Liver (tissue), 9 donors: Measurements from ENCODE around the gene BBS5. TPM values are rescaled to one million over a fixed set of nuclear protein-coding genes. Genes with fewer than 3 reads are reported as not detected.

Source experiments
- DNase-seq: peaks from one replicate; pipeline ENCODE4 v3.0.0-alpha.2; 2017; ENCODE audit warnings: low spot score
- H3K27ac ChIP-seq, 2 donors: one replicate each; pipeline ENCODE4 v1.7.0; 2013; ENCODE audit warnings: inconsistent platforms in 2 of 2, low read length in 2 of 2, control low read depth in 1 of 2, low read depth in 1 of 2, mild to moderate bottlenecking in 1 of 2
- H3K27me3 ChIP-seq, 4 donors: one replicate each; pipeline versions ENCODE4 v1.6.1 to v1.7.0; 2013; ENCODE audit warnings: low read length in 3 of 4, inconsistent platforms in 1 of 4, mild to moderate bottlenecking in 1 of 4, moderate library complexity in 1 of 4; ENCODE audit not compliant: control insufficient read depth in 4 of 4, insufficient read depth in 4 of 4
- H3K36me3 ChIP-seq, 4 donors: one replicate each; pipeline versions ENCODE4 v1.6.1 to v1.7.0; 2013; ENCODE audit warnings: low read length in 3 of 4, mild to moderate bottlenecking in 3 of 4, low read depth in 1 of 4, moderate library complexity in 1 of 4; ENCODE audit not compliant: control insufficient read depth in 4 of 4, insufficient read depth in 3 of 4
- H3K4me1 ChIP-seq, 4 donors: one replicate each; pipeline versions ENCODE4 v1.6.1 to v1.7.0; 2013; ENCODE audit warnings: low read length in 3 of 4, mild to moderate bottlenecking in 3 of 4, moderate library complexity in 1 of 4; ENCODE audit not compliant: control insufficient read depth in 4 of 4, insufficient read depth in 4 of 4
- H3K4me3 ChIP-seq, 3 donors: one replicate each; pipeline versions ENCODE4 v1.6.1 to v1.7.0; 2013; ENCODE audit warnings: low read length in 3 of 3, control low read depth in 1 of 3, low read depth in 1 of 3, mild to moderate bottlenecking in 1 of 3
- H3K9ac ChIP-seq, 2 donors: one replicate each; pipeline ENCODE4 v1.7.0; 2013; ENCODE audit warnings: low read length in 2 of 2, mild to moderate bottlenecking in 2 of 2, moderate library complexity in 2 of 2, control low read depth in 1 of 2, low read depth in 1 of 2
- H3K9me3 ChIP-seq, 4 donors: one replicate each; pipeline versions ENCODE4 v1.6.1 to v1.7.0; 2013; ENCODE audit warnings: low read length in 3 of 4; ENCODE audit not compliant: control insufficient read depth in 4 of 4
- FOXA1 ChIP-seq: IDR thresholded peaks from 2 replicates; pipeline ENCODE4 v1.6.1; 2016; ENCODE audit warnings: antibody characterized with exemption
- GABPA ChIP-seq, 2 donors: IDR thresholded peaks in 1 of 2; conservative IDR thresholded peaks in 1 of 2; 2 replicates each; pipeline ENCODE4 v1.6.1; 2016; ENCODE audit warnings: antibody characterized with exemption in 2 of 2, mild to moderate bottlenecking in 1 of 2, moderate library complexity in 1 of 2
- HNF4G ChIP-seq: IDR thresholded peaks from 2 replicates; pipeline ENCODE4 v1.6.1; 2016; ENCODE audit warnings: antibody characterized with exemption
- JUND ChIP-seq, 2 donors: IDR thresholded peaks; 2 replicates each; pipeline ENCODE4 v1.6.1; 2016; ENCODE audit warnings: antibody characterized with exemption in 2 of 2
- RAD21 ChIP-seq, 2 donors: IDR thresholded peaks; 2 replicates each; pipeline ENCODE4 v1.6.1; 2016; ENCODE audit warnings: antibody characterized with exemption in 2 of 2, mild to moderate bottlenecking in 2 of 2
- RXRA ChIP-seq, 2 donors: IDR thresholded peaks; 2 replicates each; pipeline ENCODE4 v1.6.1; 2017 to 2018; ENCODE audit warnings: antibody characterized with exemption in 2 of 2, mild to moderate bottlenecking in 1 of 2
- SP1 ChIP-seq: IDR thresholded peaks from 2 replicates; pipeline ENCODE4 v1.6.1; 2018; ENCODE audit warnings: antibody characterized with exemption, mild to moderate bottlenecking
- YY1 ChIP-seq: IDR thresholded peaks from 2 replicates; pipeline ENCODE4 v1.6.1; 2016; ENCODE audit warnings: antibody characterized with exemption, mild to moderate bottlenecking
- WGBS: extraction: QIAGEN DNeasy Blood & Tissue Kit; methylation state at CpG from one replicate; pipeline ENCODE4 v1.1.7; 2013; 5-methylcytosine and 5-hydroxymethylcytosine counted together
- polyA plus RNA-seq, 2 donors: library from polyadenylated mRNA; stranded (reverse) in 1 of 2; unstranded in 1 of 2; fragments of 200-250 nt in 1 of 2; fragments of >200 nt in 1 of 2; fragmentation: Nextera tagmentation in 1 of 2; extraction: Ambion mirVana in 1 of 2; gene quantifications; one replicate each; pipeline versions ENCODE4 v1.2.1 to v1.2.3, GENCODE V29; 2013 to 2015
- total RNA-seq, 2 donors: library from RNA; depleted of rRNA; stranded (reverse); fragments of >200 nt; gene quantifications; one replicate each; pipeline ENCODE4 v1.2.3, GENCODE V29; 2014
- TF ChIP-seq, protein P1 (sequence below): IDR thresholded peaks from 2 replicates; pipeline ENCODE4 v1.6.1; 2016; ENCODE audit warnings: antibody characterized with exemption
- TF ChIP-seq, protein P2 (sequence below): fragments of 150-350 bp; IDR thresholded peaks from 2 replicates; pipeline ENCODE4 v1.5.1; 2017; ENCODE audit warnings: improper control_type of control experiment, low read depth, low read length; ENCODE audit not compliant: missing input control
- TF ChIP-seq, protein P3 (sequence below): IDR thresholded peaks from 2 replicates; pipeline ENCODE4 v1.6.1; 2016; ENCODE audit warnings: antibody characterized with exemption, mild to moderate bottlenecking
- TF ChIP-seq, protein P4 (sequence below): IDR thresholded peaks from 2 replicates; pipeline ENCODE4 v1.6.1; 2016; ENCODE audit warnings: antibody characterized with exemption
- TF ChIP-seq, protein P5 (sequence below): IDR thresholded peaks from 2 replicates; pipeline ENCODE4 v1.6.1; 2016; ENCODE audit warnings: antibody characterized with exemption
- donor health status: healthy.
- donor health status: healthy.
- donor health status: healthy.
- donor health status: healthy.
- donor health status: healthy.

The BBS5 gene
- total and polyA plus RNA-seq, 4 donors: 1.7 to 2.5 (median 2.1) TPM

DNA sequence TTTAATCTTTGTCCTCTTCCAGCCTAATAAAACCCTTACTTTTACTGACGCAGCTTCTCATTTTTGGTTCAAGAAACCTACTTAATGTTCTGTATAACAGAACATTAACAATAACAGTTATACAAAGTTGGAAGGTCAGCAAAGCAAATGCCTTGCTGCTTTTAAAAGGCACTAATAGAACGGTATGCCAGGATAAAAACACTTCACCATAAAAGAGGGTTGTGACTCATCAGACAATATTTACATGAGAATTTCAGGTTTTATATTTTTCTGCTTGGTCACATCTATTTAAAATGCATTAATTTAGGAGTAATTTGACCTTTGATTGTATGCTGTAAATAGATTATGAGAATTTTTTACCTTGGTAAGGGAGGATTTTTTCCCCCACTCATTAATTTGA, 33.2 kb downstream of the BBS5 start:
- TF ChIP-seq RXRA (IDR thresholded peaks at IDR 0.05) (no peak), YY1 (no peak), SP1 (no peak), HNF4G (no peak), GABPA (IDR thresholded peaks at IDR 0.05 in 1 of 2, conservative IDR thresholded peaks at IDR 0.05 in 1 of 2) (no peak), JUND (IDR thresholded peaks at IDR 0.05) (no peak)
- TF ChIP-seq, protein P1, sequence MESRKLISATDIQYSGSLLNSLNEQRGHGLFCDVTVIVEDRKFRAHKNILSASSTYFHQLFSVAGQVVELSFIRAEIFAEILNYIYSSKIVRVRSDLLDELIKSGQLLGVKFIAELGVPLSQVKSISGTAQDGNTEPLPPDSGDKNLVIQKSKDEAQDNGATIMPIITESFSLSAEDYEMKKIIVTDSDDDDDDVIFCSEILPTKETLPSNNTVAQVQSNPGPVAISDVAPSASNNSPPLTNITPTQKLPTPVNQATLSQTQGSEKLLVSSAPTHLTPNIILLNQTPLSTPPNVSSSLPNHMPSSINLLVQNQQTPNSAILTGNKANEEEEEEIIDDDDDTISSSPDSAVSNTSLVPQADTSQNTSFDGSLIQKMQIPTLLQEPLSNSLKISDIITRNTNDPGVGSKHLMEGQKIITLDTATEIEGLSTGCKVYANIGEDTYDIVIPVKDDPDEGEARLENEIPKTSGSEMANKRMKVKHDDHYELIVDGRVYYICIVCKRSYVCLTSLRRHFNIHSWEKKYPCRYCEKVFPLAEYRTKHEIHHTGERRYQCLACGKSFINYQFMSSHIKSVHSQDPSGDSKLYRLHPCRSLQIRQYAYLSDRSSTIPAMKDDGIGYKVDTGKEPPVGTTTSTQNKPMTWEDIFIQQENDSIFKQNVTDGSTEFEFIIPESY: no peak
- TF ChIP-seq, protein P2, sequence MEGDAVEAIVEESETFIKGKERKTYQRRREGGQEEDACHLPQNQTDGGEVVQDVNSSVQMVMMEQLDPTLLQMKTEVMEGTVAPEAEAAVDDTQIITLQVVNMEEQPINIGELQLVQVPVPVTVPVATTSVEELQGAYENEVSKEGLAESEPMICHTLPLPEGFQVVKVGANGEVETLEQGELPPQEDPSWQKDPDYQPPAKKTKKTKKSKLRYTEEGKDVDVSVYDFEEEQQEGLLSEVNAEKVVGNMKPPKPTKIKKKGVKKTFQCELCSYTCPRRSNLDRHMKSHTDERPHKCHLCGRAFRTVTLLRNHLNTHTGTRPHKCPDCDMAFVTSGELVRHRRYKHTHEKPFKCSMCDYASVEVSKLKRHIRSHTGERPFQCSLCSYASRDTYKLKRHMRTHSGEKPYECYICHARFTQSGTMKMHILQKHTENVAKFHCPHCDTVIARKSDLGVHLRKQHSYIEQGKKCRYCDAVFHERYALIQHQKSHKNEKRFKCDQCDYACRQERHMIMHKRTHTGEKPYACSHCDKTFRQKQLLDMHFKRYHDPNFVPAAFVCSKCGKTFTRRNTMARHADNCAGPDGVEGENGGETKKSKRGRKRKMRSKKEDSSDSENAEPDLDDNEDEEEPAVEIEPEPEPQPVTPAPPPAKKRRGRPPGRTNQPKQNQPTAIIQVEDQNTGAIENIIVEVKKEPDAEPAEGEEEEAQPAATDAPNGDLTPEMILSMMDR: no peak
- TF ChIP-seq, protein P3, sequence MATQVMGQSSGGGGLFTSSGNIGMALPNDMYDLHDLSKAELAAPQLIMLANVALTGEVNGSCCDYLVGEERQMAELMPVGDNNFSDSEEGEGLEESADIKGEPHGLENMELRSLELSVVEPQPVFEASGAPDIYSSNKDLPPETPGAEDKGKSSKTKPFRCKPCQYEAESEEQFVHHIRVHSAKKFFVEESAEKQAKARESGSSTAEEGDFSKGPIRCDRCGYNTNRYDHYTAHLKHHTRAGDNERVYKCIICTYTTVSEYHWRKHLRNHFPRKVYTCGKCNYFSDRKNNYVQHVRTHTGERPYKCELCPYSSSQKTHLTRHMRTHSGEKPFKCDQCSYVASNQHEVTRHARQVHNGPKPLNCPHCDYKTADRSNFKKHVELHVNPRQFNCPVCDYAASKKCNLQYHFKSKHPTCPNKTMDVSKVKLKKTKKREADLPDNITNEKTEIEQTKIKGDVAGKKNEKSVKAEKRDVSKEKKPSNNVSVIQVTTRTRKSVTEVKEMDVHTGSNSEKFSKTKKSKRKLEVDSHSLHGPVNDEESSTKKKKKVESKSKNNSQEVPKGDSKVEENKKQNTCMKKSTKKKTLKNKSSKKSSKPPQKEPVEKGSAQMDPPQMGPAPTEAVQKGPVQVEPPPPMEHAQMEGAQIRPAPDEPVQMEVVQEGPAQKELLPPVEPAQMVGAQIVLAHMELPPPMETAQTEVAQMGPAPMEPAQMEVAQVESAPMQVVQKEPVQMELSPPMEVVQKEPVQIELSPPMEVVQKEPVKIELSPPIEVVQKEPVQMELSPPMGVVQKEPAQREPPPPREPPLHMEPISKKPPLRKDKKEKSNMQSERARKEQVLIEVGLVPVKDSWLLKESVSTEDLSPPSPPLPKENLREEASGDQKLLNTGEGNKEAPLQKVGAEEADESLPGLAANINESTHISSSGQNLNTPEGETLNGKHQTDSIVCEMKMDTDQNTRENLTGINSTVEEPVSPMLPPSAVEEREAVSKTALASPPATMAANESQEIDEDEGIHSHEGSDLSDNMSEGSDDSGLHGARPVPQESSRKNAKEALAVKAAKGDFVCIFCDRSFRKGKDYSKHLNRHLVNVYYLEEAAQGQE: no peak
- TF ChIP-seq, protein P4, sequence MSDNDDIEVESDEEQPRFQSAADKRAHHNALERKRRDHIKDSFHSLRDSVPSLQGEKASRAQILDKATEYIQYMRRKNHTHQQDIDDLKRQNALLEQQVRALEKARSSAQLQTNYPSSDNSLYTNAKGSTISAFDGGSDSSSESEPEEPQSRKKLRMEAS: no peak
- Histone ChIP-seq H3K36me3 (no peaks in the 10 kb centered on the region), H3K27ac (no peak overlapping the region), H3K9ac (no peak overlapping the region), H3K4me3 (no peak overlapping the region), H3K27me3 (no peaks in the 10 kb centered on the region), H3K9me3 (no peaks in the 10 kb centered on the region), H3K4me1 (no peaks in the 10 kb centered on the region)
- WGBS: 88% methylated on average over 2 of the region's 2 CpGs
- DNase-seq: no peak

DNA sequence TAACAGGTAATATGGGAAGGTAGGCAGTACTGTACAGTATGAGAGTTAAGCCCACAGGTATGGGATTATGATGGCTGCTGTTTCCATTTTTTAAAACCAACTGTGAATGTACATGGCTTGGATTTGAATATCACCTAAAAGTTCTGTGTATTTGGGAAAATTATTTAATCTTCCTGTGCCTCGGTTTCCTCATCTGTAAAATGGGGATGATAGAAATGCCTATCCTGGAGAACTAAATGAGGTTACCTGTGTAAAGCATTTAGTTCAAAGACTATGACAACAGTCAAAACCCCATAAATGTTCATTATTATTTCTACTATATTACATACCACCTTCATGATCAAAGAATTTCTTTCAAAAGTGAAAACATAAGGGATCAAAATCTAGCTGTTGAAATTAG, 33.8 kb downstream of the BBS5 start:
- TF ChIP-seq, protein P4: no peak
- TF ChIP-seq RXRA (IDR thresholded peaks at IDR 0.05) (no peak), SP1 (no peak), HNF4G (no peak), YY1 (no peak), RAD21 (IDR thresholded peaks at IDR 0.05) (no peak), FOXA1 (no peak)
- TF ChIP-seq, protein P1: no peak
- TF ChIP-seq, protein P5, sequence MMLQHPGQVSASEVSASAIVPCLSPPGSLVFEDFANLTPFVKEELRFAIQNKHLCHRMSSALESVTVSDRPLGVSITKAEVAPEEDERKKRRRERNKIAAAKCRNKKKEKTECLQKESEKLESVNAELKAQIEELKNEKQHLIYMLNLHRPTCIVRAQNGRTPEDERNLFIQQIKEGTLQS: no peak
- H3K9me3 ChIP-seq: no peaks in the 10 kb centered on the region
- no peak overlapping the region for H3K27ac ChIP-seq
- no peak overlapping the region for H3K4me3 ChIP-seq
- H3K36me3 ChIP-seq: no peaks in the 10 kb centered on the region
- H3K27me3 ChIP-seq: no peaks in the 10 kb centered on the region
- H3K4me1 ChIP-seq: no peaks in the 10 kb centered on the region
- H3K9ac ChIP-seq: no peak overlapping the region
- 98% methylated on average over 1 of the region's 1 CpG for WGBS
- DNase-seq: no peak
